ENCODE measurements around the gene ANKS1B.
"Not testable (repeated sequence)": the region's sequence is repeated elsewhere in the genome, so short reads cannot be mapped to it uniquely, and the experiment has no call there.

Gene ANKS1B

GRCh38 chr12:99870085-99870484, 114.7 kb downstream of the ANKS1B start:
- DNase-seq (ENCODE audit: low read depth) = no peak

- DNase-seq (ENCODE audit: low read depth) = no peak
Observed at GRCh38 chr12:99861731-99862130, 123.0 kb downstream of the ANKS1B start.

- no peak for DNase-seq (ENCODE audit: low read depth)
Observed at GRCh38 chr12:99859126-99859525, 125.6 kb downstream of the ANKS1B start.

GRCh38 chr12:99852666-99853065, 132.1 kb downstream of the ANKS1B start:
- no peak for DNase-seq (ENCODE audit: low read depth)

GRCh38 chr12:99847936-99848335, 136.8 kb downstream of the ANKS1B start:
- no peak for DNase-seq (ENCODE audit: low read depth)

- no peak for DNase-seq (ENCODE audit: low read depth)
Observed at GRCh38 chr12:99834710-99835109, 150.0 kb downstream of the ANKS1B start.

GRCh38 chr12:99833397-99833796, 151.3 kb downstream of the ANKS1B start:
- no peak for DNase-seq (ENCODE audit: low read depth)

- no peak for DNase-seq (ENCODE audit: low read depth)
Observed at GRCh38 chr12:99824900-99825542, 159.7 kb downstream of the ANKS1B start.

GRCh38 chr12:99822273-99822672, 162.5 kb downstream of the ANKS1B start:
- DNase-seq (ENCODE audit: low read depth) = no peak

- DNase-seq (ENCODE audit: low read depth) = peak; percentile 10
Observed at GRCh38 chr12:99810718-99811593, 173.8 kb downstream of the ANKS1B start.

- DNase-seq (ENCODE audit: low read depth) = no peak
Observed at GRCh38 chr12:99809909-99810308, 174.8 kb downstream of the ANKS1B start.

GRCh38 chr12:99806304-99806703, 178.4 kb downstream of the ANKS1B start:
- no peak for DNase-seq (ENCODE audit: low read depth)

GRCh38 chr12:99804715-99805114, 180.0 kb downstream of the ANKS1B start:
- no peak for DNase-seq (ENCODE audit: low read depth)

GRCh38 chr12:99800605-99801004, 184.1 kb downstream of the ANKS1B start:
- DNase-seq (ENCODE audit: low read depth) = no peak

- DNase-seq (ENCODE audit: low read depth) = not testable (repeated sequence)
Observed at GRCh38 chr12:99797931-99798330, 186.8 kb downstream of the ANKS1B start.

- DNase-seq (ENCODE audit: low read depth) = no peak
Observed at GRCh38 chr12:99783421-99783820, 201.3 kb downstream of the ANKS1B start.

GRCh38 chr12:99772274-99772673, 212.5 kb downstream of the ANKS1B start:
- DNase-seq (ENCODE audit: low read depth) = no peak

GRCh38 chr12:99771659-99772058, 213.1 kb downstream of the ANKS1B start:
- DNase-seq (ENCODE audit: low read depth) = no peak

GRCh38 chr12:99769396-99769980, 215.2 kb downstream of the ANKS1B start:
- DNase-seq (ENCODE audit: low read depth) = no peak

- DNase-seq (ENCODE audit: low read depth) = no peak
Observed at GRCh38 chr12:99768758-99769157, 216.0 kb downstream of the ANKS1B start.

GRCh38 chr12:99767809-99768208, 216.9 kb downstream of the ANKS1B start:
- peak; percentile 3 for DNase-seq (ENCODE audit: low read depth)

- no peak for DNase-seq (ENCODE audit: low read depth)
Observed at GRCh38 chr12:99766408-99766807, 218.3 kb downstream of the ANKS1B start.

- no peak for DNase-seq (ENCODE audit: low read depth)
Observed at GRCh38 chr12:99765469-99766114, 219.1 kb downstream of the ANKS1B start.
